ENCODE results near the gene HS6ST1.

The HS6ST1 gene, protein sequence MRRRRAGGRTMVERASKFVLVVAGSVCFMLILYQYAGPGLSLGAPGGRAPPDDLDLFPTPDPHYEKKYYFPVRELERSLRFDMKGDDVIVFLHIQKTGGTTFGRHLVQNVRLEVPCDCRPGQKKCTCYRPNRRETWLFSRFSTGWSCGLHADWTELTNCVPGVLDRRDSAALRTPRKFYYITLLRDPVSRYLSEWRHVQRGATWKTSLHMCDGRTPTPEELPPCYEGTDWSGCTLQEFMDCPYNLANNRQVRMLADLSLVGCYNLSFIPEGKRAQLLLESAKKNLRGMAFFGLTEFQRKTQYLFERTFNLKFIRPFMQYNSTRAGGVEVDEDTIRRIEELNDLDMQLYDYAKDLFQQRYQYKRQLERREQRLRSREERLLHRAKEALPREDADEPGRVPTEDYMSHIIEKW

DNA sequence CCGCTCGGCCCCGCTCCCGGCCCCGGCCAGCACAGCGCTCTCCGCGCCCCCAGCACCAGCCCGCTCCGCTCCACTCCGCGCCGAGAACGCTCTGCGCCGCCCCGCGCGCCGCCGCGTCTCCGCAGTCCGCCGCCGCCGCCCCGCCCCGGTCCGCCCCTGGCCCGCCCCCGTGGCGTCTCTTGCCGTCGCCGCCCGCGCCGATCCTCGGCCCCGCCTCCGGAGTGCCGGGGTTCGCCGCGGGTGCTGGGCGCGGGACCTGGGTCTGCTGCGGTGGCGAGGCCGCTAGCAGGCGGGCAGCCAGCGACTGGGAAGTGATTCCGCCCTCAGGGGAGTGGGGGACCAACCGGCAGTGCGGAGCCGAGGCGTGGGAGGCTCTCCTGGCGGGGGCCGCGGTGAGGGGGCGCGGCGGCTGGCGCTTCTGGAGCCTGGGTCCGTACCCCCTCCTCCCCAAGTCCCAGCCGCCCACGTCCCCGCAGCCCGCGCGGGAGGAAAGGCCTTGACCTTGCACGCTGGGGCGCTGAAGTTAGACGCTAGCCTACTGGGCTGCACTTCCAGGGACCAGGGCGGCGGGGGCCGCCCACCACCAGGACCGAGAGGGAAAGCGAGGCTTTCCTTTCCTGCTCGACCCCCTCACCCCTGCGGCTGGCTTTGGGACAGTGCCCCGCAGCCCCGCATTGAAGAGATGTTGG, at the start of gene HS6ST1:
Gene HS6ST1 (minus strand): TSS at position 93 of the 689 bp plus-strand sequence. CDS start 305 bp downstream, outside the sequence.
- DNase-seq = peak; percentile 52 to 55

DNA sequence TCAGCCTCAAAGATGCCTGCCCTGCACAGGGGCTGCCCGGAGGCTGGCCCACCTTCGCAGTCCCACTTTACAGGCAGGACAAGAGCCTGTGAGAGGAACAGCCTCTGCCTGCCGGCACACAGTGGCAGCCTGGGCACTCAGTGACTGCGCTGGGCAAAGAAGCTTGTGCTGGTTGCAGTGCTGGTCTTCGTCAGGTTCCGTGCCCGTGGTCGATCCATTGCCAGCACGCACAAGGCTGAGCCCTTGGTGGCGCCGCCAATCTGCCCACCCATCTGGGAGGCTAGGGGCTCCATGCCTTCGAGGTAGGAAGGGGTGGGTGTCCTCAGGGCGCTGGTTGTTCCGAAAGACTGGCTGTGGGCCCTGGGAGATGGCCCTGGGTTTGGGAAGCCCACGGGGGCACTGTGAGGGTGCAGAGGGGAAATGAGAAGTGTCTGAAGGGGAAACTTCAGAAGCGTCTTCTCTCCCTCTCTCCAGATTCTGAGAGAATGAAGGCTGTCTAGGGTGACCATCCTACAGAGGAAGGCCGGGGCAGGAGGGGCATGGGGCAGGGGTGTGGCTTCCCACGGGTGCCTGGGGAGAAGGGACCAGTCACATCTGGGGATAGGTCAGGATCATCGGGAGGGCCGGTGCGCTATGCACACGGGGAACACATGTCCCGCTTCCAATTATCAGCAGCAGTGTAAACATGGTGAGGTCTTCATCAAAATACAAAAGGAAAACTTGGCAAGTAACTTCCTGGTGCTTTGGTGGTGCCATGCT, 49.1 kb upstream of the HS6ST1 start:
- DNase-seq = no peak

DNA sequence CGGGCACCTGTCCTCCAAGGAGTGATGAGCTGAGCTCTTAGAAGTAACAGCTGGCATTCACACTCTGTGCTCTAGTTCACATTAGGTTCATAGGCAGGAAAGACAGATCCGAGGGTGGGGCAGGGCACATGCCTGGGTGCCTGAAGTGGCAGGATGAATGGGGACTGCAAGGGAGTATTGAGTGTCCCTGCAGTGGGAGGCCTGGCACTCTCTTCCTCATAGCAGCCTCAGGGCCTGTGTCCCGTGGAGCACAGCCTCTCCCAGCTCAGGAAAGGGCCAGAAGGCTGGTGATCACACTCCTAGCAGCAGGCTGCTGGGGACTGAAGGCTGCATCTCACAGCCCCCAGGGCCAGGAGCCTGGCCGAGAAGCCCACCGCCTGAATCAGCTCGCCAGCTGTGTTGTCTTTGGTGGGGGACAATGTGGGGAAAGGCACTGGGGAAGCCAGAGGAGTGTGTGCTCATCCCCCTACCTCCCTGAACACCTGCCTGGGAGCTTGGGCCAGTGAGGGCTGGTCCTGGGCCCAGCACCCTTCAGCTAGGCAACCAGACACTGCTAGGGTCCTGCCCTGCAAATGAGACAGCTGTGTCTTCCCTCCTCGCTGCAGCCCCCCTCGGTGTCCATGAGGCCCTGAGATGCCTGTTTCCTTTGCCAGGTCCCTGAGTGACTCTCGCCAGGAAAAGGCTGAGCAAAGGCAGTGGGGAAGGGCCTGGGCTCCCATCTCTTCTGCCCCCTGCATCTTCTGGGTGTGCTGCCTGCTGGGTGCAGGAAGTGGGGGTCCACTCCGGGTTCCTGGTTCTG, 48.2 kb upstream of the HS6ST1 start:
- DNase-seq = no peak

DNA sequence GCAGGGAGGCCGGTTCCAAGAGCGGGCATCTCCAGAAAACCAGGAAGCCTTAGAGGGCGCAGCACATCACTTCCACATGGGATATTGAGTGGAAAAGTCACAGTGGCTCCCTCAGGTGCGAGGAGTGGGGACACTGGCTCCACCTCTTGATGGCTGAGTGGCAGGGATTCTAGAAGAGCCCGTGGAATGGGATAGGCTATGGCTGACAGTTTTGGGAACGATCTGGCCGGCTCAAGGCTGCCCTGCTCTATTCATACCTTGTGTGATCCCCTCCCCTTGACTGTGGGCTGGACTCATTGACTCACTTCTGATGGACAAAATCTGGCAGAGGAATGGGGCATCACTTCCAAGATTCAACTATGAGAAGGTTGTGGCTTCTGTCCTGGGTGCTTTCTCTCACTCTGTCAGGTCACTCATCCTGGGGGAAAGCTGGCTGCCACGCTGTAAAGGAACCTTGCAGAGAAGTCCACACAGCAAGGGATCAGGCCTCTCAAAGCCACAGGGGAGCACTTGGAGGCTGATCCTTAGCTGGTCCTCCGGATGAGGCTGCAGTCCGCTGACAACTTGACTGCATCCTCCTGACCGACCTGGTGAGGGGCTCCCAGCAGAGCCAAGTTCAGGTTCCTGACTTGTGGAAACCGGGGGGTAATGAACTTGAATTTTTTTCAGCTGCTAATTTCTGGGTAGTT, 46.7 kb upstream of the HS6ST1 start:
- no peak for DNase-seq

DNA sequence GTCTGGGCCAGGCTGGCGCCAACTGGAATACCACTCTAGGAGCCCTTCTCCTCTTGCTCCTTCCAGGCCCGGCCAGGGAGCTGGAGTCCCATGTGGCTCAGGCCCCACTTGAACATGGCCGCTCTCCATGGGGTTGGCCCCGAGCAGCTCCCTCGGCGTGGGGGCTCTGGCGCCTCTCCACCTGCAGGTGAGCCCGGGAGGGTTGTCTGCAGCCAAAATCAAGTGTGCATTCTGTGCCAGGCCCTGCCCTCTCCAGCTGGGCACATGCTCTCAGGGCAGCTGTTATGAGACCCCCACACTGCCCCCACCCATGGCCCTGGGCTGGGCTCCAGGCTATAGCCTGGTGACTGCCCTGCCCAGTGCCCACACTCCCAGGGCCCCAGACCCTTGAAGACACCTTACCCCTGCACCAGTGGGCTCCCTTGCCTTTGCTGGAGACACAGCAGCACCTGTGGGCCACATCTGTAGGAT, 45.8 kb upstream of the HS6ST1 start:
- DNase-seq = no peak

DNA sequence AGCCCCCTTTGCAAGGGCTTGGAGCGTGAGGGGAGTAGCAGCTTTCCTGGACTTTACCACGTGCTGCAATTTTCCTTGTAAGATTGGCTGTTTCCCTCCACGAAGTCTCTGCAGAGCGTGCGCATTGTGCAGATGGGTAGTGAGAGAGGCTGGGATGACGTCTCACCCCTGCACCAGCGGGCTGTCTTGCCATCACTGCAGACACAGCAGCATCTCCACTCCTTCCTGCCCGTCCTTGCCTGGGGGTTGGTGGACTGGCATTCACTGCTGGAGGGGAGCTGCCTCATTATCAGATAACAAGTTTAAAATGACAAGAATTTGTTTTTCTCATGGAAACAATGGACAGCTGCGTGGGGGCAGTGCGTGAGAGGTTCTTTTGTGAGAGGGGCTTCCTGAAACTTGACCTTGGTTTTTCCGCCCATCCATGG, 45.3 kb upstream of the HS6ST1 start:
- no peak for DNase-seq

DNA sequence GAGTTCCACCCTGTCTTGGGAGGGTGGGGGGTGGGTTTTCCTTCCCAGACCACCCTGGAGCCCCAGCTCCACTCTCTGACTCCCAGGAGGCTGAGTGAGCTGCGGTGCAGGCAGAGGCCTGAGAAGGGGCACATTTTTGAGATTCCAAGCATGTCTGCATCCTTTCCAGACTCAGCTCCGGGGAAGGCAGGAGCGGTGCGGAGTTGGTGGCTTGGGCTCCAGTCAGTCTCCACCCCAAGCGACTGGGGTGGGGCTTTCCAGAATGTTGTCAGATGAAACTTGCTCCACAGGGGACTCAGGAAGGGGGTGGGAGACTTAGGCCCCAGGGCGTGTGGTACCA, 44.2 kb upstream of the HS6ST1 start:
- DNase-seq = no peak

DNA sequence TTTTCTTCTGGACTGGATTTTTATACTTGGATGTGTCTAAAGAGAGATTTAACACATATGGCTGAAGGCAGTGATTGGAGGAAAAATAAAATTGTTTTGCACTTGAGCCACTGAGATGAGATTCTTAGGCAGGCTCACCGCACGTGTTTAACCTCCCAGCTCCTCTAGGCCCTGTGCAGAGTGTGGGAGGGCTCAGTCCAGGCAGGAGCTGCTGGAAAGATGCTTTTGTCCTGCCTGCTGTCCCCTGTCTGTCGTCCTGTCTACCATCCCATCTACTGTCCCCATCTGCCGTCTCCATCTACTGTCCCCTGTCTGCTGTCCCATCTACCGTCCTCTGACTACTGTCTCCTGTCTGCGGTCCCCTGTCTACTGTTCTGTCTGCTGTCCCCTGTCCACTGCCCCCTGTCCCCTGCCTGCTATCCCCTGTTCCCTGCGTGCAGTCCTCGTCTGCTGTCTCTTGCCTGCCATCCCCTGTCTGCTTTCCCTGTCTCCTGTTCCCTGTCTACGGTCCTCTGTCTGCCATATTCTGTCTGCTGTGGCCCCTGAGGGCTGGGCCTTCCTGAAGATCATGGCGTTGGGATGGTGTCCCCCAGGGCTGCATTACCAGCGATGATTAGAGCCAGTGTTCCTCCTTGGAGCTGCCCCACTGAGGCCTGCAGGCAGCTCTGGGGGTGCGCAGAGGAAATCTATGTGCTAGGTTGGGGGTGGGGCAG, 43.7 kb upstream of the HS6ST1 start:
- DNase-seq = no peak

DNA sequence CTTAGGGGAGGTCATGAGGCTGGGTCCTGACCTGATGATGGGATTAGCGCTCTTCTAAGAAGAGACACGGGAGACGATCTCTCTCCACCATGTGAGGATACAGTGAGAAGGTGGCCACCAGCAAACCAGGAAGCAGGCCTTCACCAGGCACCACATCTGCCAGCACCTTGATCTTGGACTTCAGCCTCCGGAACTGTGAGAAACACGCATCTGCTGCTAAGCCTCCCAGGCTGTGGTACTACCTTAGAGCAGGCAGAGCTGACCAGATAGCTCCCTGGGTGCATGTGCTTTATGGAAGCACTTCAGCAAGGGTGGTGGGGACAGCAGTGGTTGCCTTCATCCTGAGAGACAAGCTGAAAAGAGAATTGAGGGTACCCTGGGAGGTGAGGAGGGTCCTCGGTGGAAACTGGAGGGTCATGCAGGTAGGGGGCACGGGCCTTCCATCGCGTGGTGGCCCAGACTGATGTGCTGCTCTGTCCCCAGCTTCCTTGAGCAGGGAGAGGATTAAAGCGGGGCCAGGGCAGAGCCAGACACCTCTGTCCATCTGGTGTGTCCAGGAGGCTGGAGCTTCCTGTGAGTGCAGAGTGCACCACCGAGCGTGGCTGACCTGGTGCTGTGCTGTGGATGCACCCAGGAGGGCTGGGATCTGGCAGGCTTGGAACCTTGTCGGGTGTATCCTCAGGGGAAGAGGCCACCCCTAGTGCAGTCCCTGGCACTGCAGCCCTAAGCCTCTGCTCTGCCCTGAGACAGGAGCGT, 42.9 kb upstream of the HS6ST1 start:
- DNase-seq = no peak

DNA sequence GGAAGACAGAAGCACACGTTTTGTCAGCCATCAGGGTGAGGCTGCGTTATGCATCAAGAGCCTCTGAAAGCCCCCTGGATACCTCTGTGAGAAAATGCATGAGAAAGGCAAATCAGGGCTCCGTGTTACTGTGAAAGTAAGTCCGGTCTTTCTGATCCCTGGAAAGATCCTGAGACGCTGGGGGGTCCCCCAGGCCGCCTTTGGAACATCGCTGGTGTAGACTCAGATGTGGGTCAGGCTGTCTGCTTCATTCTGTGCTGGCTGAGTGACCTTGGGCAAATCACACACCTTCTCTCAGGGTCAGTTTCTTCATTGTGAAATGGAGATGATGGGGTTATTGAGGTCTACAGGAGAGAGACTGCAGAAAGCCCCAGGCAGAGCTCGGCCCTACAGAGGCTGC, 42.0 kb upstream of the HS6ST1 start:
- DNase-seq = no peak

DNA sequence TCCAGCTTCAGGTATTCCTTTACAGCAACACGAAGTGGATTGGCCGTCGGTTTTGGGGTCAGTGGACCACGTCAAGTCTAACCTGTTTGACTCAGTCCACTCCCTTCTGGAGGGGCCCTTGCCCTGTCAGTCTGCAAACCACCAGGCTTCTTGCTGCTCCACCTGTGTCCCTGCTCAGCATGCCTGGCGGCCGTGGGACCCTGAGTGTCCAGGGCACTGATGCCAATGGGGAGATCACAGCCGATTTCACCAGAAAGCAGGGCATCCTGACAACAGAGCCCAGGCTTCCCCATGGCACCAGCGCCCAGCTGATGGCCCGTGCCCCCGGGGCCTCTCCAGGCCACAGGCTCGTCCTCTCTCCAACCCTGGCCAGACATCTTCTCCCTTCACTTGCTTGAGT, 41.2 kb upstream of the HS6ST1 start:
- no peak for DNase-seq

DNA sequence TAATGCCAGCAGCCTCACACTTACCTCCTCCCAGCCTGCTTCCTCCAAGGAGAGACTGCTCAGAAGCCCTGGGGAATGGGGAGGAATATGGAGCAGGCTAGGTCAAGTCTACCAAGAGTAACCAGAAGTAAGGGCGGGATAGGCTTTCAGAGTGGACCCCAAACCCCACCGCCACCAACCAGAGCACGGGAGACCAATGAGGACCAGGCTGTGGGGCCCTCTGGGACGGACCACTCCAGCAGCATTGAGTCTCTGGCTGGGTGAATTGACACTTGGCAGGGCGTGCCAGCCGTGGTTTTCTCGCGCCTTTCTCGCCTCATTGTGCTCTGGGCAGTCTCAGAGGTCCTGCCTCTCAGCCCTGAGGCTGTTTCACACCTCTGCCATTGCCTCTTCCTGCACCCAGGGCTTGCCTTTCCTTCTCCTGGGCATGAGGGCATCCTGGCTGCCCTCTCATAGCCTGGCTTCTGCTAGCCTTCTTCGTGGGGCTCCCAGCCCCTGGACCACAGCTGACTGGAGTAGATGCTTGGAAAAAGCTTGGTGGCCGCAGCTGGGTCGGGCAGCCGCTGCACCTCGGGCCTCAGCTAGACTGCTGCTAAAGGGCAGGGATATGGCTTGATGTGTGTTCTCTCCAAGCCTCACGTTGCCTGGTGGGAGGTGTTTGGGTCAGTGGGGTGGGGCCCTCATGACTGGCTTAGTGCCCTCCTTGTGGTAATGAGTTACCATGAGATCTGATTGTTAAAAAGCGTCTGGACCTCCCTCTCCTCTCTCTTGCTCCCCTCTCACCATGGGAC, 40.5 kb upstream of the HS6ST1 start:
- DNase-seq = no peak

DNA sequence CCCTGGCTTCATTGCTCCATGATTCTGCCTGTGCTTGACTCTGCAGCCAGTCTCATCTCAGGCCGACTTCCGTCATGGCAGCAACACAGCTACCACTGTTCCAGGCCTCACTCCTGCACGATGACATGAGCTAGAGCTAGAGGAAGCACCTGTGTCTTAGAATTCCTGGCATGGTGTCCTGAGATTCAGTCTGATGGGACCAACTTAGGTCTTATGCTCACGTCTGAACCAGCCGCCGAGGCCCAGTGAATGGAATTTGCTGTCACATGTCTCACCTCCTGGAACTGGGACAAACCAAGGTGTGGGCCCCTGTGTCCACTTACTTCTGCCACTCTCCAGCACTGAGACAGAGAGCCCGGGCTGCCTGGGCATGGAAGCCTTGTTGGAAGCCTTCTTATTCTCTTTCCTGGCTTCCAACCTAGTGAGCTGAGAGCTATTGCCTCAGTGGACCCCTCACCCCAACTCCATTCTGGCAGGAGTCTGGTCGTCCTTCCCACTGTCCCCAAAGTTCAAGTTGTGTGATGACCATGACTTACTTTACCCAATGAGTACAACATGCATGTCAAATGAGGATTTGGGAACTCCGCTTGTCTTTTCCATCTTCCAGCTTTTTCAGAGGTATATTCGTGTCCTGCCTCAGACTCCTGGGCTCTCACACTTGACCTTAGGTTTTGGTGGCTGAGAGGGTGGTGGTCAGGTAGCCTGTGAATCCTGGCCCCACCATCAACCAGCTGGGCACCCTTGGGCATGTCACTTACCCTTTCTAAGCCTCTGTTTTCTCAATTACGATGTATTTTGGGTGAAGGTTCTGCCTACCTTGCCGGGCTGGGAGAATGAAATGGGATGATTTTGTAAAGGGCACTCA, 39.1 kb upstream of the HS6ST1 start:
- no peak for DNase-seq

DNA sequence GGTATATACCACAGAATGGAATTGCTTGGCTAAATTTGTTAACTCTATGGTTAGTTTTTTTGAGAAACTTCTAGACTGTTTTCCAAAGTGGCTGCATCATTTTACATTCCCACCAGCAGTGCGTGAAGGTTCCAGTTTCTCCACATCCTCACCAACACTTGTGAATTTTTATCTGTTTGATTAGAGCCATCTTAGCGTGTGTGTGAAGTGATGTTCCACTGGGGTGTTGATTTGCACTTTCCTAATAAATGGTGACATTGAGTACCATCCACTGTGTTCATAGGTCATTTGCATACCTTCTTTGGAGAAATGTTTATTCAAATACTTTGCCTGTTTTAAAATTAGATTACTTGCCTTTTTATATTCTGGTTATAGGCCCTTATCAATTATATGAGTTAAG, 37.5 kb upstream of the HS6ST1 start:
- DNase-seq = no peak

DNA sequence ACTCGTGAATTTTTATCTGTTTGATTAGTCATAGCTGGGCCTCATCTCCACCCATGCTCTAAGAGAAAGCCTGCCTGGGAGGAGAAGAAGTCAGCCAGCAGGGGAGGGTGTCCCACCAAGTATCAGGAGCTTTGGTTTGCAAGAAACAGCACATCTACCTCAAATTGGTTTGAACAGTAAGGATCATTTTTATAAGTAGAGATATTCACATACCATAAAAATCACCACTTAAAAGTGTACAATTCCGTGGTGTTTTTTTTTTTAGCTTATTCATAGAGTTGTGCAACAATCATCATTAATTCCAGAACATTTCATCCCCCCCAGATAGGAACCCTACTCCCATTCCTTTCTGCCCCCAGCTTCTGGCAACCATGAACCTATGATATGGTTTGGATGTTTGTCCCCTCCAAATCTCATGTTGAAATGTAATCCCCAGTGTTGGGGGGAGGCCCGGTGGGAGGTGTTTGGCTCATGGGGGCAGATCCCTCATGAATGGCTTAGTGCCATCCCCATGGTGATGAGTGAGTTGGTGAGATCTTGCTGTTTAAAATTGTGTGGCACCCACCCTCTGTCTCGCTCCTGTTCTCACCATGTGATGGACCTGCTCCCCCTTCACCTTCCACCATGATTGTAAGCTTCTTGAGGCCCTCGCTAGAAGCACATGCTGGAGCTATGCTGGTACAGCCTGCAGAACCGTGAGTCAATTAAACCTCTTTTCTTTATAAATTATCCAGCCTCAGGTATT, 36.2 kb upstream of the HS6ST1 start:
- no peak for DNase-seq

DNA sequence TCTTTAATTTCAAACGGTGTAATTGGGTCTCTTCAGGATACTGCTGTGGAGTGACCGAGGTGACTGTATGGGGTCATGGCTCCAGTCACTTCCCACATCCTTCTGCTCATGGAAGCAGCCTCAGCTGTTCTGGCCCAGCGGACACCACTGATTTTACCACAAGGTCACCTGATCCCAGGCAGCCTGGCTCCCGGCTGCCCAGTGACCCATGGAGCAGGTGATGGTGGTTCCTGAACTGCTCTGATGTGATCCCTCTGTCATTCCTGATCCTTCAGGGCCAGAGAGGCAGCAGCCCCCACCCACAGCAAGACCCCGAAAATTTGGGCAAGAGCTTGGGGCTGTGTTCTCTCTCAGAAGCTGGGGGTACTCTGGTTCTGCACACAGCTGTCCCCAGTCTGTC, 35.5 kb upstream of the HS6ST1 start:
- no peak for DNase-seq

DNA sequence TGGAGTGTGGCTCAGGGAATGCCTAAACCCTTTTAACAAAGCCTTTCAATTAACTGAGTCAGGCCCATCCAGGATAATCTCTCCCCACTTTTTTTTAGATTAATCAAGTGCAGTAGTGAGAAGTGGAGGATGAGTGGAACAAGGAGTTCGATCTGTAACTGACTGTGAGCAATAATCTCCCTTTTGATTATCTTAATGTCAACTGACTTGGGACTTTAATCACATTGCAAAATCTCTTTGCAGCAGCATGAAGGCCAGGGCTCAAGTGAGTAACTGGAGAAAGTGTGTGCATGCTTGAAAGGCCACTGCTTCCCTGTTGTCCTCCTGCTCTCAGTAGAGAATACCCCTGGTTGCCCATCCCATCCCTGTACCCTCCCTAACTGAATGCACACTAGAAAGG, 32.1 kb upstream of the HS6ST1 start:
- DNase-seq = no peak

DNA sequence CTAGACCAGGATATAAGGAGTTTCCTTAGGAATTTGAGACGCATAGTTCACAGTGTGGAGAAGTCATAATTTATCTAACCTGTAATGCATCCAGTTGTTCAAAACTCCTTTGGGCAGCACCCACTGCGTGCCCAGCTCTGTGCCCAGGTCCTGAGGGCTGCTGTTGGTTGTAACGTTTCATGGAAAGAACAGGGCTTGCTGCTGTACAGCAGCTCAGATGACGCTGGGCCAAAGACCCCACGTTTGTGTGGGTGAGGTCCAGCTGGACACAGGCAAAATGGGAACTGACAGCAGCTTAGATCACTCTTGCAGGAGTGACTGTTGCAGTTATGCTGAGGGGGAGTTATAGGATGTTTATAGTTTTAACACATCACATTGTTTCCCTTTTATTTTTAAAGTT, 30.0 kb upstream of the HS6ST1 start:
- no peak for DNase-seq
